CD14-positive monocyte (primary cell): ENCODE data around the gene LRRTM3. TPM values are rescaled to one million over a fixed set of nuclear protein-coding genes. Genes with fewer than 3 reads are reported as not detected.

Experiments used
- DNase-seq, 3 donors: peaks; one replicate each; pipeline ENCODE4 v3.0.0-alpha.2; 2011 to 2022
- H2AFZ ChIP-seq: 2 replicates; pipeline ENCODE4 v1.6.0; 2012; ENCODE audit warnings: mild to moderate bottlenecking, low read depth, low read length, inconsistent platforms; ENCODE audit not compliant: insufficient read depth, poor library complexity, severe bottlenecking
- H3K27ac ChIP-seq, 2 donors: 1 replicate in 1 of 2; 2 replicates in 1 of 2; pipeline ENCODE4 v1.5.1; 2012 to 2013; ENCODE audit warnings: low read length in 2 of 2, control low read depth in 1 of 2, inconsistent platforms in 1 of 2, low read depth in 1 of 2, mild to moderate bottlenecking in 1 of 2
- H3K27me3 ChIP-seq, 2 donors: one replicate each; pipeline versions ENCODE4 v1.6.0 to v1.6.1; 2011 to 2013; ENCODE audit warnings: low read length in 2 of 2; ENCODE audit not compliant: control insufficient read depth in 2 of 2, insufficient read depth in 2 of 2
- H3K36me3 ChIP-seq, 2 donors: replicated peaks in 1 of 2; 1 replicate in 1 of 2; 2 replicates in 1 of 2; pipeline versions ENCODE4 v1.5.1 to v1.6.1; 2012 to 2013; ENCODE audit warnings: low read length in 2 of 2, control low read depth in 1 of 2, inconsistent platforms in 1 of 2, mild to moderate bottlenecking in 1 of 2; ENCODE audit not compliant: insufficient read depth in 2 of 2, control insufficient read depth in 1 of 2
- H3K4me1 ChIP-seq, 2 donors: 1 replicate in 1 of 2; 2 replicates in 1 of 2; pipeline versions ENCODE4 v1.5.1 to v1.6.1; 2012 to 2013; ENCODE audit warnings: low read length in 2 of 2, control low read depth in 1 of 2, inconsistent platforms in 1 of 2, mild to moderate bottlenecking in 1 of 2, moderate library complexity in 1 of 2; ENCODE audit not compliant: insufficient read depth in 2 of 2, control insufficient read depth in 1 of 2
- H3K4me2 ChIP-seq: replicated peaks from 2 replicates; pipeline ENCODE3; 2012; ENCODE audit warnings: low read length, moderate library complexity, mild to moderate bottlenecking; ENCODE audit not compliant: poor library complexity, severe bottlenecking; ENCODE audit errors: extremely low read depth
- H3K4me3 ChIP-seq, 3 experiments: fragments of 200-600 bp in 1 of 3; sonication (generic) in 1 of 3; replicated peaks in 1 of 3; 1 replicate in 2 of 3; 2 replicates in 1 of 3; pipeline ENCODE4 v1.5.1; 2011 to 2013; ENCODE audit warnings: low read length in 3 of 3, mild to moderate bottlenecking in 3 of 3, control low read depth in 2 of 3, low read depth in 2 of 3, inconsistent platforms in 1 of 3, moderate library complexity in 1 of 3
- H3K79me2 ChIP-seq: 2 replicates; pipeline ENCODE4 v1.6.0; 2012; ENCODE audit warnings: mild to moderate bottlenecking, control low read depth, inconsistent platforms, low read length, moderate library complexity; ENCODE audit not compliant: insufficient read depth
- H3K9ac ChIP-seq: 2 replicates; pipeline ENCODE4 v1.6.0; 2017; ENCODE audit warnings: low read length, mild to moderate bottlenecking; ENCODE audit not compliant: insufficient read depth, poor library complexity, severe bottlenecking
- H3K9me3 ChIP-seq, 2 donors: replicated peaks in 1 of 2; 1 replicate in 1 of 2; 2 replicates in 1 of 2; pipeline versions ENCODE4 v1.5.1 to v1.6.1; 2012 to 2013; ENCODE audit warnings: low read length in 2 of 2, control low read depth in 1 of 2; ENCODE audit not compliant: control insufficient read depth in 1 of 2, insufficient read depth in 1 of 2
- H4K20me1 ChIP-seq: 2 replicates; pipeline ENCODE4 v1.6.0; 2012; ENCODE audit warnings: mild to moderate bottlenecking, low read length, control low read depth, moderate library complexity; ENCODE audit not compliant: insufficient read depth
- H3K27ac Mint-ChIP-seq, 7 donors: one replicate each; pipeline ENCODE4 v1.8.0; 2020; ENCODE audit warnings: mild to moderate bottlenecking in 7 of 7, mixed read lengths in 7 of 7, moderate library complexity in 6 of 7, inconsistent platforms in 2 of 7
- H3K27me3 Mint-ChIP-seq, 3 donors: one replicate each; pipeline ENCODE4 v1.8.0; 2021 to 2022; ENCODE audit warnings: low read depth in 3 of 3, mild to moderate bottlenecking in 3 of 3, mixed read lengths in 3 of 3, moderate library complexity in 3 of 3, inconsistent platforms in 1 of 3
- H3K36me3 Mint-ChIP-seq, 2 donors: one replicate each; pipeline ENCODE4 v1.8.0; 2020; ENCODE audit warnings: mixed read lengths in 2 of 2, inconsistent platforms in 1 of 2, mild to moderate bottlenecking in 1 of 2
- H3K4me1 Mint-ChIP-seq: one replicate; pipeline ENCODE4 v1.8.0; 2020; ENCODE audit warnings: mild to moderate bottlenecking, mixed read lengths
- H3K4me3 Mint-ChIP-seq, 2 donors: one replicate each; pipeline ENCODE4 v1.8.0; 2020; ENCODE audit warnings: mild to moderate bottlenecking in 2 of 2, mixed read lengths in 2 of 2, moderate library complexity in 1 of 2
- H3K9me3 Mint-ChIP-seq, 7 donors: one replicate each; pipeline ENCODE4 v1.8.0; 2020 to 2022; ENCODE audit warnings: mixed read lengths in 7 of 7, mild to moderate bottlenecking in 6 of 7, moderate library complexity in 6 of 7, inconsistent platforms in 2 of 7
- WGBS: methylation state at CpG from one replicate; pipeline ENCODE4 v1.1.5; 2013; ENCODE audit warnings: missing lambda C conversion rate; ENCODE audit not compliant: insufficient coverage; 5-methylcytosine and 5-hydroxymethylcytosine counted together
- intact Hi-C, 2 donors: fragments of 100-400 bp; cut with micrococcal nuclease; formaldehyde crosslinking; loops; one replicate each; pipeline versions ENCODE4 v1.15.0 to v1.15.1; 2023
- polyA plus RNA-seq, 3 donors: library from polyadenylated mRNA; depleted of rRNA in 1 of 3; unstranded in 2 of 3; stranded (reverse) in 1 of 3; fragments of 300-500 nt in 2 of 3; fragments of >200 nt in 1 of 3; fragmentation: Illumina TruSeq in 2 of 3; gene quantifications; 1 replicate in 2 of 3; 2 replicates in 1 of 3; pipeline ENCODE4 v1.2.3, GENCODE V29; 2012 to 2021
- TF ChIP-seq, protein P1 (sequence below): fragments of 200-600 bp; IDR thresholded peaks from one replicate; pipeline ENCODE4 v1.8.0; 2022; ENCODE audit warnings: antibody characterized with exemption, mild to moderate bottlenecking

The LRRTM3 gene
- polyA plus RNA-seq, 3 donors, result not detected

- Histone ChIP-seq H3K4me2 (no peak overlapping the region), H3K4me3 (no peak overlapping the region), H3K36me3 (no peaks in the 10 kb centered on the region), H3K79me2 (no peaks in the 10 kb centered on the region), H3K9ac (no peak overlapping the region), H3K9me3 (no peaks in the 10 kb centered on the region), H3K4me1 (no peaks in the 10 kb centered on the region), H3K27ac (no peak overlapping the region), H2AFZ (no peak overlapping the region), H4K20me1 (no peaks in the 10 kb centered on the region), H3K27me3 (no peaks in the 10 kb centered on the region)
- Mint-ChIP-seq H3K4me1 (no peaks in the 10 kb centered on the region), H3K4me3 (no peak overlapping the region), H3K9me3 (peaks cover 0 to 2% (median 0%) of the 10 kb centered on the region in 7 donors), H3K27ac (no peak overlapping the region), H3K27me3 (no peaks in the 10 kb centered on the region), H3K36me3 (no peaks in the 10 kb centered on the region)
- intact Hi-C loops, result no loop called here
- DNase-seq, result no peak
- TF ChIP-seq, protein P1, sequence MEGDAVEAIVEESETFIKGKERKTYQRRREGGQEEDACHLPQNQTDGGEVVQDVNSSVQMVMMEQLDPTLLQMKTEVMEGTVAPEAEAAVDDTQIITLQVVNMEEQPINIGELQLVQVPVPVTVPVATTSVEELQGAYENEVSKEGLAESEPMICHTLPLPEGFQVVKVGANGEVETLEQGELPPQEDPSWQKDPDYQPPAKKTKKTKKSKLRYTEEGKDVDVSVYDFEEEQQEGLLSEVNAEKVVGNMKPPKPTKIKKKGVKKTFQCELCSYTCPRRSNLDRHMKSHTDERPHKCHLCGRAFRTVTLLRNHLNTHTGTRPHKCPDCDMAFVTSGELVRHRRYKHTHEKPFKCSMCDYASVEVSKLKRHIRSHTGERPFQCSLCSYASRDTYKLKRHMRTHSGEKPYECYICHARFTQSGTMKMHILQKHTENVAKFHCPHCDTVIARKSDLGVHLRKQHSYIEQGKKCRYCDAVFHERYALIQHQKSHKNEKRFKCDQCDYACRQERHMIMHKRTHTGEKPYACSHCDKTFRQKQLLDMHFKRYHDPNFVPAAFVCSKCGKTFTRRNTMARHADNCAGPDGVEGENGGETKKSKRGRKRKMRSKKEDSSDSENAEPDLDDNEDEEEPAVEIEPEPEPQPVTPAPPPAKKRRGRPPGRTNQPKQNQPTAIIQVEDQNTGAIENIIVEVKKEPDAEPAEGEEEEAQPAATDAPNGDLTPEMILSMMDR, result no peak
- WGBS, result 100% methylated on average over 1 of the region's 2 CpGs
These were observed 160.7 kb downstream of the LRRTM3 start for GRCh38 chr10:67086327-67087134.

DNA sequence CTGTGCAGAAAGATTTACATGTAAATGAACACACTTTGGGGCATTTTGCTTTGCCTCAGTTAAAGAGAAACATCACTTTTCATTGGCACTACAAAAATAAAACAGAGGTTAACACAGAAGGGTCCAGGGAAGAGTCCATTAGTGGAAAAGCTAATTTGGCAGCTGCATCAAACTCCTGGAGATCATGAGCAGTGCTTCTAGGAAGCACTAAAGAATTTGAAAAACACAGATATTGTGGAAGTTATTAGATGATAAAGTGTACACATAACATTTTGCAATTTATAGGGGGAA is 161.2 kb downstream of the LRRTM3 start:
- H3K9me3 ChIP-seq, result no peaks in the 10 kb centered on the region
- no peaks in the 10 kb centered on the region for H3K4me1 ChIP-seq
- no peak overlapping the region for H3K27ac ChIP-seq
- no peaks in the 10 kb centered on the region for H3K36me3 Mint-ChIP-seq
- no peak for DNase-seq
- no peaks in the 10 kb centered on the region for H3K36me3 ChIP-seq
- no peaks in the 10 kb centered on the region for H3K27me3 ChIP-seq
- H4K20me1 ChIP-seq, result no peaks in the 10 kb centered on the region
- H3K79me2 ChIP-seq, result no peaks in the 10 kb centered on the region
- no peak overlapping the region for H3K9ac ChIP-seq
- H3K4me3 ChIP-seq, result no peak overlapping the region
- no peak overlapping the region for H3K27ac Mint-ChIP-seq
- TF ChIP-seq, protein P1, result no peak
- no peak overlapping the region for H2AFZ ChIP-seq
- H3K9me3 Mint-ChIP-seq, result peaks cover 0 to 2% (median 0%) of the 10 kb centered on the region in 7 donors
- H3K4me3 Mint-ChIP-seq, result no peak overlapping the region
- no peaks in the 10 kb centered on the region for H3K27me3 Mint-ChIP-seq
- no peak overlapping the region for H3K4me2 ChIP-seq
- H3K4me1 Mint-ChIP-seq, result no peaks in the 10 kb centered on the region
- intact Hi-C loops, result no loop called here
